Measurements from ENCODE around the gene MNT.

MNT gene

DNA sequence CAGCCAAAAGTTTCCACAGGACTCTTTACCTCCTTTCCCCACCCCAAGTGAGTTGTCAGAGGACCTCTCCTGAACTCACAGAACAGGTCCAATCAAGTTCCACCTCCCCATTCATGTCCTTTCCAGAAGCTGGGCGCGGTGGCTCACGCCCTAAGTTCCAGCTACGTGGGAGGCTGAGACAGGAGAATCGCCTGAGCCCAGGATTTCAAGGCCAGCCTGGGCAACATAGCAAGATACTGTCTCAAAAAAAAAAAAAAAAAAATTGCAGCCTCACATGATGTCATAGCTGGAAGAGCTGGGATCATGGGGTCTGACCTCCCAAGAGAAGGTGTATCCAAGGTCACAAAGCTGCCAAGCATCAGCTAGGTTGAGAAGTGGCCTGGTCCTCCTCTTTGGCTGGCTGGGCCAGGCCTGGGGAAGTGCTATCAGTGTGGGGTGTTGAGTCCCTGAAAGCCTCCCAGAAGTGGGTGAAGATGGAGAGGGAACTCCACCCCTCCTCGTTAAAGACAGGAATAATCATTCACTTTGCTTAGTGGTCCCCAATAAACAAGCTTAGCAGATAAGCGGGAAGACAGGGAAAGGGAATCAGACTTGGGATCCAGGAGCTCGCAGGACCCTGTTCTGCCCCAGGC lies 5.5 kb upstream of the MNT start:
- TF ChIP-seq, protein P1, sequence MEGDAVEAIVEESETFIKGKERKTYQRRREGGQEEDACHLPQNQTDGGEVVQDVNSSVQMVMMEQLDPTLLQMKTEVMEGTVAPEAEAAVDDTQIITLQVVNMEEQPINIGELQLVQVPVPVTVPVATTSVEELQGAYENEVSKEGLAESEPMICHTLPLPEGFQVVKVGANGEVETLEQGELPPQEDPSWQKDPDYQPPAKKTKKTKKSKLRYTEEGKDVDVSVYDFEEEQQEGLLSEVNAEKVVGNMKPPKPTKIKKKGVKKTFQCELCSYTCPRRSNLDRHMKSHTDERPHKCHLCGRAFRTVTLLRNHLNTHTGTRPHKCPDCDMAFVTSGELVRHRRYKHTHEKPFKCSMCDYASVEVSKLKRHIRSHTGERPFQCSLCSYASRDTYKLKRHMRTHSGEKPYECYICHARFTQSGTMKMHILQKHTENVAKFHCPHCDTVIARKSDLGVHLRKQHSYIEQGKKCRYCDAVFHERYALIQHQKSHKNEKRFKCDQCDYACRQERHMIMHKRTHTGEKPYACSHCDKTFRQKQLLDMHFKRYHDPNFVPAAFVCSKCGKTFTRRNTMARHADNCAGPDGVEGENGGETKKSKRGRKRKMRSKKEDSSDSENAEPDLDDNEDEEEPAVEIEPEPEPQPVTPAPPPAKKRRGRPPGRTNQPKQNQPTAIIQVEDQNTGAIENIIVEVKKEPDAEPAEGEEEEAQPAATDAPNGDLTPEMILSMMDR (IDR thresholded peaks at IDR 0.05), result no peak
- no peak for DNase-seq
- Mint-ChIP-seq H3K4me3 (no peak overlapping the region), H3K27ac (peak overlapping the region; percentile 99), H3K9me3 (no peaks in the 10 kb centered on the region), H3K36me3 (ENCODE audit: low read depth) (peaks cover 20% of the 10 kb centered on the region), H3K27me3 (ENCODE audit: low read depth, poor library complexity) (peaks cover 2% of the 10 kb centered on the region), H3K4me1 (peaks cover 47% of the 10 kb centered on the region)

DNA sequence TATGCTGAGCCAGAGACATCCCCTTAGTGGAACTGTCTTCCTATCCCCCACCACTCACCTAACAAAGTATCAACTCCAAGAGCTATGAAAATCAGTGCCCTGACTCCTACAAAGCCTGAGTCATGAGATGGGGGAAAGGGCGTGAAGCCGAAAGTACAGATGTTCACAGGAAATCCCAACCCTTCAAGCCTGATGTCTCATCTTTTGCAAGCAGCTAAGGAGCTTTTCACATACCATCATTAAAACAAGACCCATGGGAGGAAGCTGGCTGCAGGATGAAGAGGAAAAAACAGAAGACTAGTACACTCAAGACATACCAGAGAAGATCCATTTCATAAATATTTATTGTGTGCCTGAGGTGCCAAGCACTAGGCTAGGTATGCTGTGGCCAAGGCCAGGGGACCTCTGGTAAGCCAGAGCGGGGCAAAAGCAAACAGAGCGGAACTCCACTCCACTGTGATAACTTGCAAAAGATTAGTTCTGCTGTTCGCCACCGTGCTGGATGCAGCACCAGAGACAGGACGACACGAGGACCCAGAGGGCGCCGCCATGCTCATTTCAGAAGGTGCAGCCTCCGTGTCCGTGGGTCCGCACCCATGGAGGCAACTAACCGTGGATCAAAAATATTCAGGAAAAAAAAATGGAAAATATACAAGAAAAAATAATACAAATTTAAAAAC lies 4.5 kb upstream of the MNT start:
- Mint-ChIP-seq H3K27me3 (ENCODE audit: low read depth, poor library complexity) (peaks cover 2% of the 10 kb centered on the region), H3K4me1 (peaks cover 47% of the 10 kb centered on the region), H3K27ac (no peak overlapping the region), H3K36me3 (ENCODE audit: low read depth) (peaks cover 11% of the 10 kb centered on the region), H3K4me3 (no peak overlapping the region), H3K9me3 (no peaks in the 10 kb centered on the region)
- TF ChIP-seq, protein P1 (IDR thresholded peaks at IDR 0.05), result no peak
- DNase-seq, result no peak

DNA sequence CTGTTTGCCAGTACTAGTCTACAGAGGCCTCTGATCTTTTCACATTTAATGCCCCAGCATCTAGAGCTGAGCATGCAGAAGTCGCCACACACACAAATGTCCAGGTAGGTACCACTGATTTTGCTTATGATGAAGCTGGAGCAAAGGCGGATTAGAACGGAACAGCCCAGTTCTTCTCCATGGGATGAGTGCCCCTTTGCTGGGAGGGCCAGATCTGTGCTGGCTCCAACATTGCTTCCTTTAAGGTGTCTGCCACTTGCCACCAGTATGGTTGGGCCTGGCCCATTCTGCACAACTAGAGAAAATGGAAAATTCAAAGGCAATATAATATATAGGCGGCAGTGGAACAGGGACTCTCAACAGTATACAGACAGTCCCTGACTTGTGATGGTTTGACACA lies 2.2 kb upstream of the MNT start:
- no peaks in the 10 kb centered on the region for H3K9me3 Mint-ChIP-seq
- peak overlapping the region; percentile 79 for H3K4me3 Mint-ChIP-seq
- peaks cover 61% of the 10 kb centered on the region for H3K4me1 Mint-ChIP-seq
- H3K27ac Mint-ChIP-seq, result no peak overlapping the region
- TF ChIP-seq, protein P1 (IDR thresholded peaks at IDR 0.05), result no peak
- no peak for DNase-seq
- peaks cover 2% of the 10 kb centered on the region for H3K27me3 Mint-ChIP-seq (ENCODE audit: low read depth, poor library complexity)
- H3K36me3 Mint-ChIP-seq (ENCODE audit: low read depth), result peaks cover 10% of the 10 kb centered on the region

DNA sequence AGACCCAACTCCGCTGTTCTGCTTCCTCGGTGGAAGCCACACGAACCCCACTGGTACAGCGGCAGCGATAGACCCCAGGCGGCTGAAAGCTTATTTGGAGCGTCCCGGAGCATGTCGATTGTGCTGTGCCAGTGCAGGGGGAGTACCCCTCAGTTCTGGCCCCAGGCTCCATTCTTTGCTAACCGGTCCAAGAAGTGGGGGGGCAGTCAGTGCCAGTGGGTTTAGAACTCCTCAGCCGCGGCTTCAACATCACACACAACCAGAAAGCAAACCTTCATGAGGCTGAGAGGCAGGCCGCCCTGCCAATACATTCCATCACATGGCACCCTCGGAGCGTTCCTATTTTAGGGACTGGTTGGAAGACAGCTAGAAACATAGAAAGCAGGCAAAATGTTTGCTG lies 1.7 kb upstream of the MNT start:
- H3K27me3 Mint-ChIP-seq (ENCODE audit: low read depth, poor library complexity), result peaks cover 2% of the 10 kb centered on the region
- H3K9me3 Mint-ChIP-seq, result no peaks in the 10 kb centered on the region
- H3K4me1 Mint-ChIP-seq, result peaks cover 63% of the 10 kb centered on the region
- TF ChIP-seq, protein P1 (IDR thresholded peaks at IDR 0.05), result no peak
- H3K4me3 Mint-ChIP-seq, result peak overlapping the region; percentile 79
- H3K27ac Mint-ChIP-seq, result peak overlapping the region; percentile 59
- DNase-seq, result no peak
- peaks cover 10% of the 10 kb centered on the region for H3K36me3 Mint-ChIP-seq (ENCODE audit: low read depth)

DNA sequence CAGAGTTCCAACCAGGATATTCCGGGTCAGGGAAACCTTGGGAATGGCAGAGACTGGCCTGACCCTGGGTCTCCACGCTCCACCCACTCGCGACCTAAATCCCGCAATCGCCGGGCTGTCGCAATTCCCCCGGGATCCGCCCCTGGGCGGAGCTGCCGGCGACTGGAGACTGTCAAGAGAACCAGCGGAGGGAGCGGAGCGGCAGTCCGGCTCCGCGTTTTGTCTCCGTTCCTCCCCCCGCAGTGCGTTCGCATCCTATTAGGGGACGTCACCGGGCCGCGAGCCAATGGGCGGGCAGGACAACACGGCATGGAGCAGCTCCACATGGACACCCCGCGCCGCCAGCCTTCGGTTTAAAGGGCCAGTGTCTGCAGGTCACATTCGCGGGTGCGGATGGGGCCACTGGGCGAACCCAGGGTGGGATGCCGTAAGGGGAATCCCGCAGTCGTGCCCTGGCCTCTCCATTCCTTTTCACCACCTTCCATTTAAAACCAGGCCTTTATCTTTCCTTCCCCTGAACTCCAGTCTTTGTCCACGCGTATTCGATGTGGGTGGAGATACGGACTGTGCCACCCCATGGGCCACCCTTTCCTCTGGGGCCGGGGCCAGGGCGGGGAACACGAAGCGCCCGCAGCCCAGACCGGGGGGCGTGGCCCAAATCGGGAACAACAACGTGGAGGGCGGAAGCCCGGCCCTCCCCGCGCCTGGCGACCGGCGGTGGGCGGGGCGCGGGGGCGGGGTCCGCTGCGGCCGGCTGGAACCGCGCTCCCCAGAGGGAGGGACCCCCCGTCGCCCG lies 764 bp upstream of the MNT start:
- TF ChIP-seq, protein P1 (IDR thresholded peaks at IDR 0.05), result no peak
- peak overlapping the region; percentile 87 for H3K4me3 Mint-ChIP-seq
- H3K27ac Mint-ChIP-seq, result peak overlapping the region; percentile 99
- H3K9me3 Mint-ChIP-seq, result no peaks in the 10 kb centered on the region
- peaks cover 62% of the 10 kb centered on the region for H3K4me1 Mint-ChIP-seq
- H3K36me3 Mint-ChIP-seq (ENCODE audit: low read depth), result peaks cover 10% of the 10 kb centered on the region
- H3K27me3 Mint-ChIP-seq (ENCODE audit: low read depth, poor library complexity), result peaks cover 2% of the 10 kb centered on the region
- peak; percentile 99 for DNase-seq
